ENCODE results near the gene MRPL36.

- TF ChIP-seq POLR2AphosphoS5 (IDR thresholded peaks at IDR 0.05; ENCODE audit: borderline replicate concordance, low read depth, low read length), result no peak
- TF ChIP-seq EZH2 (IDR thresholded peaks at IDR 0.05), result no peak
- TF ChIP-seq FOXP2 (optimal IDR thresholded peaks at IDR 0.05; ENCODE audit: control extremely low read depth, extremely low read length, insufficient read depth), result no peak
Measured at GRCh38 chr5:1786621-1787471, 12.8 kb downstream of the MRPL36 start.

Data from SK-N-MC (cell line).